Mammary epithelial cell (primary cell): ENCODE results near the gene CNEP1R1.

Experiments used
- EZH2 ChIP-seq: IDR thresholded peaks from 2 replicates; pipeline ENCODE4 v1.6.1; 2012; ENCODE audit warnings: low read length, inconsistent platforms, borderline replicate concordance
- TF ChIP-seq, protein P1 (sequence below), 2 donors: IDR thresholded peaks in 1 of 2; conservative IDR thresholded peaks in 1 of 2; 2 replicates each; pipeline ENCODE4 v1.5.1; 2011 to 2012; ENCODE audit warnings: inconsistent platforms in 2 of 2, low read length in 2 of 2, mild to moderate bottlenecking in 2 of 2, control low read depth in 1 of 2, low read depth in 1 of 2; ENCODE audit not compliant: insufficient read depth in 1 of 2; ENCODE audit errors: extremely low read depth in 1 of 2

DNA sequence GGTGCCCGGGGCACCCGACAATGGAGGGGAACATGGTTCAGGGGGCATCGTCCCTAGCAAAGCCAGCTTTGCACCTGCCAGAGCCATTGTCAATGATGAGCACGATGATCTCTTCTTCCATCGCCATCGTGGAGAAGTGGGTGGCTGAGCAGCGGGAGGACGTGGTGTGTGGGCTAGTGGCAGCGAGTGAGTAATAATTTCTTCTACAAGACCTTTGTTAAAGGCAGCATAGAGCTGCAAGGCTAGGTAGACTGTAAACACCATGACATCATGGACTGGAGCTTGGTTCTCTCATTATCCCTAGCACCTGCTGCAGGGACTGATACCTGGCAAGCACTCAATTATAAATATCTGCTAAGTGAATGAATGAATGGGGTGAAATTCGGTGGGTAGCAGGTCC is 34.1 kb downstream of the CNEP1R1 start:
- TF ChIP-seq EZH2 = no peak
- TF ChIP-seq, protein P1, sequence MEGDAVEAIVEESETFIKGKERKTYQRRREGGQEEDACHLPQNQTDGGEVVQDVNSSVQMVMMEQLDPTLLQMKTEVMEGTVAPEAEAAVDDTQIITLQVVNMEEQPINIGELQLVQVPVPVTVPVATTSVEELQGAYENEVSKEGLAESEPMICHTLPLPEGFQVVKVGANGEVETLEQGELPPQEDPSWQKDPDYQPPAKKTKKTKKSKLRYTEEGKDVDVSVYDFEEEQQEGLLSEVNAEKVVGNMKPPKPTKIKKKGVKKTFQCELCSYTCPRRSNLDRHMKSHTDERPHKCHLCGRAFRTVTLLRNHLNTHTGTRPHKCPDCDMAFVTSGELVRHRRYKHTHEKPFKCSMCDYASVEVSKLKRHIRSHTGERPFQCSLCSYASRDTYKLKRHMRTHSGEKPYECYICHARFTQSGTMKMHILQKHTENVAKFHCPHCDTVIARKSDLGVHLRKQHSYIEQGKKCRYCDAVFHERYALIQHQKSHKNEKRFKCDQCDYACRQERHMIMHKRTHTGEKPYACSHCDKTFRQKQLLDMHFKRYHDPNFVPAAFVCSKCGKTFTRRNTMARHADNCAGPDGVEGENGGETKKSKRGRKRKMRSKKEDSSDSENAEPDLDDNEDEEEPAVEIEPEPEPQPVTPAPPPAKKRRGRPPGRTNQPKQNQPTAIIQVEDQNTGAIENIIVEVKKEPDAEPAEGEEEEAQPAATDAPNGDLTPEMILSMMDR (conservative IDR thresholded peaks at IDR 0.05 in 1 of 2, IDR thresholded peaks at IDR 0.05 in 1 of 2; ENCODE audit: extremely low read depth in 1 of 2, insufficient read depth in 1 of 2, low read depth in 1 of 2, low read length in 2 of 2) = no peak
